H9 (cell line): Measurements from ENCODE around the gene NBEAL2. TPM values are rescaled to one million over a fixed set of nuclear protein-coding genes. Genes with fewer than 3 reads are reported as not detected.

Source experiments
- DNase-seq: peaks from one replicate; pipeline ENCODE4 v3.0.0-alpha.2; 2017
- H2AFZ ChIP-seq: one replicate; pipeline ENCODE4 v1.6.1; 2013; ENCODE audit warnings: mild to moderate bottlenecking, low read length, control low read depth, moderate library complexity
- H2AK5ac ChIP-seq: 2 replicates; pipeline ENCODE4 v1.6.1; 2013; ENCODE audit warnings: low read length, control low read depth, mixed read lengths; ENCODE audit not compliant: insufficient read length
- H2BK120ac ChIP-seq: one replicate; pipeline ENCODE4 v1.6.1; 2013; ENCODE audit warnings: low read depth, mild to moderate bottlenecking, low read length, control low read depth, inconsistent platforms; ENCODE audit not compliant: poor library complexity, severe bottlenecking
- H2BK12ac ChIP-seq: 2 replicates; pipeline ENCODE4 v1.6.1; 2013; ENCODE audit warnings: low read length, control low read depth, mixed read lengths, low read depth; ENCODE audit not compliant: insufficient read length
- H2BK15ac ChIP-seq: 2 replicates; pipeline ENCODE4 v1.6.1; 2013; ENCODE audit warnings: low read depth, low read length, control low read depth
- H2BK20ac ChIP-seq: one replicate; pipeline ENCODE4 v1.6.1; 2013; ENCODE audit warnings: low read depth, mild to moderate bottlenecking, low read length, control low read depth, inconsistent platforms; ENCODE audit not compliant: poor library complexity, severe bottlenecking
- H2BK5ac ChIP-seq: 2 replicates; pipeline ENCODE4 v1.6.1; 2013; ENCODE audit warnings: low read length, control low read depth, mixed read lengths; ENCODE audit not compliant: insufficient read length
- H3K14ac ChIP-seq: 2 replicates; pipeline ENCODE4 v1.6.1; 2013; ENCODE audit warnings: low read length, control low read depth; ENCODE audit not compliant: insufficient read depth
- H3K18ac ChIP-seq: 2 replicates; pipeline ENCODE4 v1.6.1; 2013; ENCODE audit warnings: low read depth, mild to moderate bottlenecking, mixed read lengths, low read length, control low read depth; ENCODE audit not compliant: insufficient read length
- H3K23ac ChIP-seq: 2 replicates; pipeline ENCODE4 v1.6.1; 2013; ENCODE audit warnings: low read length, control low read depth, mixed read lengths, low read depth; ENCODE audit not compliant: insufficient read length
- H3K23me2 ChIP-seq: 2 replicates; pipeline ENCODE4 v1.6.1; 2013; ENCODE audit warnings: low read depth, mild to moderate bottlenecking, mixed read lengths, low read length, control low read depth; ENCODE audit not compliant: insufficient read length, poor library complexity, severe bottlenecking
- H3K27ac ChIP-seq: 2 replicates; pipeline ENCODE4 v1.5.1; 2013; ENCODE audit warnings: low read length, control low read depth, mixed read lengths, low read depth; ENCODE audit not compliant: insufficient read length
- H3K27me3 ChIP-seq: 2 replicates; pipeline ENCODE4 v1.6.1; 2013; ENCODE audit warnings: low read length, control low read depth, inconsistent platforms; ENCODE audit not compliant: insufficient read depth
- H3K4ac ChIP-seq: 2 replicates; pipeline ENCODE4 v1.6.1; 2013; ENCODE audit warnings: low read depth, mild to moderate bottlenecking, control low read depth, inconsistent platforms, low read length, moderate library complexity
- H3K4me1 ChIP-seq: 2 replicates; pipeline ENCODE4 v1.6.1; 2013; ENCODE audit warnings: low read length, control low read depth, inconsistent platforms; ENCODE audit not compliant: insufficient read depth
- H3K4me2 ChIP-seq: 2 replicates; pipeline ENCODE4 v1.6.1; 2013; ENCODE audit warnings: low read length, control low read depth, mixed read lengths; ENCODE audit not compliant: insufficient read length, insufficient read depth
- H3K56ac ChIP-seq: 2 replicates; pipeline ENCODE4 v1.6.1; 2013; ENCODE audit warnings: low read depth, mild to moderate bottlenecking, mixed read lengths, low read length, control low read depth; ENCODE audit not compliant: insufficient read length
- H3K79me1 ChIP-seq: 2 replicates; pipeline ENCODE4 v1.6.1; 2013; ENCODE audit warnings: low read depth, mild to moderate bottlenecking, moderate library complexity, low read length, control low read depth, inconsistent platforms; ENCODE audit not compliant: insufficient read depth, poor library complexity, severe bottlenecking
- H3K79me2 ChIP-seq: 2 replicates; pipeline ENCODE4 v1.6.1; 2013; ENCODE audit warnings: low read length, control low read depth, inconsistent platforms; ENCODE audit not compliant: insufficient read depth
- H3K9ac ChIP-seq: 2 replicates; pipeline ENCODE4 v1.6.1; 2013; ENCODE audit warnings: low read length, control low read depth, mixed read lengths; ENCODE audit not compliant: insufficient read length; ENCODE audit errors: extremely low read depth
- H3K9me3 ChIP-seq: one replicate; pipeline ENCODE4 v1.6.1; 2013; ENCODE audit warnings: low read depth, low read length, inconsistent platforms; ENCODE audit not compliant: control insufficient read depth
- H3T11ph ChIP-seq: one replicate; pipeline ENCODE4 v1.6.1; 2013; ENCODE audit warnings: mild to moderate bottlenecking, low read length, control low read depth, inconsistent platforms
- H4K20me1 ChIP-seq: one replicate; pipeline ENCODE4 v1.6.1; 2013; ENCODE audit not compliant: control insufficient read depth, insufficient read length, insufficient read depth
- H4K5ac ChIP-seq: 2 replicates; pipeline ENCODE4 v1.6.1; 2013; ENCODE audit warnings: low read depth, mild to moderate bottlenecking, mixed read lengths, low read length, control low read depth; ENCODE audit not compliant: insufficient read length
- H4K8ac ChIP-seq: replicated peaks from 2 replicates; pipeline ENCODE4 v1.6.1; 2013; ENCODE audit warnings: low read length, control low read depth, mixed read lengths, low read depth; ENCODE audit not compliant: insufficient read length
- H4K91ac ChIP-seq: 2 replicates; pipeline ENCODE4 v1.6.1; 2013; ENCODE audit warnings: low read depth, mild to moderate bottlenecking, moderate library complexity, mixed read lengths, low read length, control low read depth; ENCODE audit not compliant: insufficient read length
- H3K27ac Mint-ChIP-seq, 3 experiments: 2 replicates in 2 of 3; 3 replicates in 1 of 3; pipeline ENCODE4 v1.8.0; 2020 to 2021; ENCODE audit warnings: mixed read lengths in 3 of 3, mild to moderate bottlenecking in 1 of 3, moderate library complexity in 1 of 3
- H3K27me3 Mint-ChIP-seq: 2 replicates; pipeline ENCODE4 v1.8.0; 2021; ENCODE audit warnings: low read depth, mild to moderate bottlenecking, moderate library complexity, mixed read lengths
- H3K36me3 Mint-ChIP-seq, 3 experiments: 2 replicates in 2 of 3; 3 replicates in 1 of 3; pipeline ENCODE4 v1.8.0; 2020 to 2021; ENCODE audit warnings: low read depth in 3 of 3, mixed read lengths in 3 of 3; ENCODE audit not compliant: insufficient read depth in 1 of 3
- H3K4me1 Mint-ChIP-seq, 2 experiments: 2 replicates each; pipeline ENCODE4 v1.8.0; 2020; ENCODE audit warnings: mixed read lengths in 2 of 2
- H3K4me3 Mint-ChIP-seq, 2 experiments: 2 replicates in 1 of 2; 3 replicates in 1 of 2; pipeline ENCODE4 v1.8.0; 2020 to 2021; ENCODE audit warnings: mild to moderate bottlenecking in 2 of 2, mixed read lengths in 2 of 2, moderate library complexity in 1 of 2
- H3K9me3 Mint-ChIP-seq, 2 experiments: 2 replicates in 1 of 2; 3 replicates in 1 of 2; pipeline ENCODE4 v1.8.0; 2020; ENCODE audit warnings: mild to moderate bottlenecking in 2 of 2, mixed read lengths in 2 of 2, moderate library complexity in 1 of 2
- CTCF ChIP-seq: fragments of 200-600 bp; sonication (generic); conservative IDR thresholded peaks from 3 replicates; pipeline ENCODE4 v1.8.0; 2021; ENCODE audit warnings: antibody characterized with exemption, mild to moderate bottlenecking
- WGBS: extraction: QIAGEN DNeasy Blood & Tissue Kit; methylation state at CpG from one replicate; pipeline ENCODE4 v1.1.7; 2013; ENCODE audit warnings: missing lambda C conversion rate, low lambda C conversion rate, mixed read lengths; ENCODE audit not compliant: insufficient read length; ENCODE audit errors: extremely low coverage; 5-methylcytosine and 5-hydroxymethylcytosine counted together
- total RNA-seq: library from RNA; stranded (reverse); gene quantifications from 2 replicates; pipeline ENCODE4 v1.2.1, GENCODE V29; 2021

NBEAL2 gene
- total RNA-seq, 1 experiment from 2014 or later = 52.1 TPM

DNA sequence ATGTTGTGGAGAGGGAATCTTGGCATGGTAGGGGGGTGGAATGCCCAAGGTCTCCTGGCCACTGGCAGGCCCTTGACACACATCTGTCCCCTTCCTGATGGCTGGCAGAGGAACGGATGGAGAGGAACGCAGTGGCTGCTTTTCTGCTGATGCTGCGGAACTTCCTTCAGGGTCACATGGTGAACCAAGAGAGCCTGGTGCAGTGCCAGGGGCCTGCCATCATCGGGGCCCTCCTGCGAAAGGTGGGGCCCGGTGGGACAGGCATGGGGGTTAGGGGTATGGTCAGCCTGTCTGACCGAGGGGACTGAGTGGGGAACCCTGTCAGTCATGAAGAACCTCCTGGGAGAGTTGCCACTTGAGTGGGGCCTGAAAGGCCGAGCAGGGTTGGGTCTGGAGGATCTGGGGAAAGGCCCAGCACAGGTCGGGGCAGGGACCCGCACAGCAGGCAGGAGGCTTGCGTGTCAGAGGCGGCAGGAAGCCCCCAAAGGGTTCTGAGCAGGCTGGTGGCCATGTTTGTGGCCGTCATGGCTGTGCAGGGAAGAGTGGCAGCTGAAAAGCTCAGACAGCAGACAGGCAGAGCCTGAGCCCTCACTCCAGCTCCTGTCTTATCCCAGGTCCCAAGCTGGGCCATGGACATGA is 18.1 kb downstream of the NBEAL2 start:
- Histone ChIP-seq H4K5ac (no peak overlapping the region), H3K56ac (no peak overlapping the region), H3K9ac (no peak overlapping the region), H2BK15ac (no peak overlapping the region), H3K4me2 (no peak overlapping the region), H2BK120ac (no peak overlapping the region), H3K4me1 (no peaks in the 10 kb centered on the region), H2AK5ac (no peak overlapping the region), H3K27ac (no peak overlapping the region), H4K91ac (no peak overlapping the region), H2BK20ac (no peak overlapping the region), H3K23ac (no peak overlapping the region), H3K27me3 (no peaks in the 10 kb centered on the region), H2AFZ (no peak overlapping the region), H3K18ac (no peak overlapping the region), H3K9me3 (no peaks in the 10 kb centered on the region), H3T11ph (no peak overlapping the region), H2BK5ac (no peak overlapping the region), H3K14ac (no peak overlapping the region), H4K20me1 (no peaks in the 10 kb centered on the region), H3K23me2 (no peaks in the 10 kb centered on the region), H3K79me2 (no peaks in the 10 kb centered on the region), H2BK12ac (no peak overlapping the region), H3K79me1 (no peaks in the 10 kb centered on the region), H3K4ac (no peak overlapping the region), H4K8ac (no peak overlapping the region)
- Mint-ChIP-seq H3K4me1 (peaks cover 8 to 13% of the 10 kb centered on the region in 2 experiments), H3K4me3 (no peak overlapping the region), H3K27ac (no peak overlapping the region; a peak in 1 of 7 replicates), H3K27me3 (no peaks in the 10 kb centered on the region), H3K36me3 (peaks cover 8 to 23% (median 18%) of the 10 kb centered on the region in 3 experiments; a peak in 6 of 7 replicates), H3K9me3 (no peaks in the 10 kb centered on the region; a peak in 1 of 5 replicates)
- no peak for TF ChIP-seq CTCF
- no CpG with 5 or more reads among the region's 13 CpGs for WGBS
- no peak for DNase-seq
